Germinal center (tissue), 1 donor: ENCODE measurements around the gene NFX1.
"Not testable (repeated sequence)": the region's sequence is repeated elsewhere in the genome, so short reads cannot be mapped to it uniquely, and the experiment has no call there.

Experiments used
- DNase-seq: peaks from one replicate; pipeline ENCODE4 v3.0.0; 2012; ENCODE audit warnings: mixed read lengths, low spot score

NFX1 gene

GRCh38 chr9:33388110-33388994 is 98.0 kb downstream of the NFX1 start:
- DNase-seq: no peak

GRCh38 chr9:33391111-33391771 is 100.9 kb downstream of the NFX1 start:
- not testable (repeated sequence) for DNase-seq

GRCh38 chr9:33392591-33393021 is 102.3 kb downstream of the NFX1 start:
- not testable (repeated sequence) for DNase-seq

- DNase-seq: no peak
These were observed 103.3 kb downstream of the NFX1 start for GRCh38 chr9:33393581-33393980.

GRCh38 chr9:33393986-33394385 is 103.7 kb downstream of the NFX1 start:
- not testable (repeated sequence) for DNase-seq

- not testable (repeated sequence) for DNase-seq
These were observed 105.0 kb downstream of the NFX1 start for GRCh38 chr9:33395159-33395879.

GRCh38 chr9:33397801-33398200 is 107.5 kb downstream of the NFX1 start:
- DNase-seq: not testable (repeated sequence)

GRCh38 chr9:33399047-33399446 is 108.7 kb downstream of the NFX1 start:
- not testable (repeated sequence) for DNase-seq

- DNase-seq: not testable (repeated sequence)
These were observed 111.5 kb downstream of the NFX1 start for GRCh38 chr9:33401809-33402208.

- not testable (repeated sequence) for DNase-seq
These were observed 112.1 kb downstream of the NFX1 start, which contains the start of gene AQP7 for GRCh38 chr9:33402371-33402770. TSS of gene AQP7 (minus strand) at chr9:33402568. CDS start at chr9:33401262, 1,306 bp downstream.

- no peak for DNase-seq
These were observed 113.8 kb downstream of the NFX1 start for GRCh38 chr9:33403941-33404787.

- no peak for DNase-seq
These were observed 114.6 kb downstream of the NFX1 start for GRCh38 chr9:33404788-33405362.

GRCh38 chr9:33407061-33407460 is 116.7 kb downstream of the NFX1 start:
- no peak for DNase-seq

- no peak for DNase-seq
These were observed 117.8 kb downstream of the NFX1 start for GRCh38 chr9:33408087-33408486.

GRCh38 chr9:33414268-33414667 is 124.0 kb downstream of the NFX1 start:
- no peak for DNase-seq

GRCh38 chr9:33414889-33415500 is 124.7 kb downstream of the NFX1 start:
- no peak for DNase-seq

GRCh38 chr9:33415501-33416038 is 125.3 kb downstream of the NFX1 start:
- DNase-seq: peak; percentile 70

- no peak for DNase-seq
These were observed 126.7 kb downstream of the NFX1 start for GRCh38 chr9:33416996-33417395.

GRCh38 chr9:33418090-33418489 is 127.8 kb downstream of the NFX1 start:
- DNase-seq: no peak

- DNase-seq: no peak
These were observed 129.5 kb downstream of the NFX1 start for GRCh38 chr9:33419708-33420303.
